PC-3 (cell line): ENCODE results near the gene ETV7.

Experiments
- CTCF ChIP-seq: fragments of 300-600 bp; sonication (generic); conservative IDR thresholded peaks from 2 replicates; pipeline ENCODE4 v1.5.1; 2017; ENCODE audit warnings: antibody characterized with exemption, low read depth, mild to moderate bottlenecking, low read length
- EZH2phosphoT487 ChIP-seq: fragments of 300-600 bp; sonication (generic); IDR thresholded peaks from 2 replicates; pipeline ENCODE4 v1.6.1; 2018; ENCODE audit warnings: mild to moderate bottlenecking, antibody characterized with exemption, low read length, borderline replicate concordance

GRCh38 chr6:36368421-36368820, 19.0 kb downstream of the ETV7 start:
- TF ChIP-seq CTCF (no peak), EZH2phosphoT487 (no peak)
